Right lobe of liver (tissue), 6 donors: ENCODE results near the gene EXOC7. TPM values are rescaled to one million over a fixed set of nuclear protein-coding genes. Genes with fewer than 3 reads are reported as not detected.

ENCODE experiments used
- ATAC-seq, 4 donors: fragments of 200-7000 bp; cut with Tn5 transposase; one replicate each; pipeline ENCODE4 v1.9.1; 2020; ENCODE audit warnings: mild to moderate bottlenecking in 4 of 4, moderate library complexity in 4 of 4
- DNase-seq, 3 donors: peaks; one replicate each; pipeline ENCODE4 v3.0.0-alpha.2; 2020
- H3K27ac ChIP-seq, 3 donors: fragments of 200-600 bp; one replicate each; pipeline ENCODE4 v1.8.0; 2022
- H3K27me3 ChIP-seq, 2 donors: fragments of 200-600 bp; one replicate each; pipeline ENCODE4 v1.8.0; 2022
- H3K36me3 ChIP-seq, 4 donors: fragments of 200-600 bp; sonication (generic) in 1 of 4; one replicate each; pipeline versions ENCODE4 v1.5.1 to v1.8.0; 2017 to 2022; ENCODE audit warnings: control low read depth in 1 of 4
- H3K4me1 ChIP-seq, 4 donors: fragments of 200-600 bp; sonication (generic) in 1 of 4; one replicate each; pipeline versions ENCODE4 v1.5.1 to v1.8.0; 2017 to 2022; ENCODE audit warnings: control low read depth in 1 of 4
- H3K4me3 ChIP-seq, 3 donors: fragments of 200-600 bp; one replicate each; pipeline ENCODE4 v1.8.0; 2022
- H3K9me3 ChIP-seq, 4 donors: fragments of 200-600 bp; sonication (generic) in 1 of 4; one replicate each; pipeline versions ENCODE4 v1.5.1 to v1.8.0; 2017 to 2022; ENCODE audit warnings: control low read depth in 1 of 4
- POLR2A ChIP-seq: fragments of 450-650 bp; IDR thresholded peaks from one replicate; pipeline ENCODE4 v1.6.1; 2017; ENCODE audit warnings: antibody characterized with exemption, mild to moderate bottlenecking
- WGBS: methylation state at CpG from one replicate; pipeline ENCODE4 v1.1.6; 2018; ENCODE audit warnings: low coverage, low lambda C conversion rate; ENCODE audit not compliant: insufficient coverage; ENCODE audit errors: missing lambda C conversion rate; 5-methylcytosine and 5-hydroxymethylcytosine counted together
- intact Hi-C, 2 donors: fragments of 100-400 bp; cut with DNase I; formaldehyde crosslinking; loops; one replicate each; pipeline versions ENCODE4 v1.11.2 to v1.14.1; 2022
- total RNA-seq, 6 experiments: library from RNA; depleted of rRNA in 2 of 6; stranded (reverse); fragments of >200 nt in 2 of 6; fragmentation: NEBNext Ultra II Directional in 3 of 6; extraction: Animal tissue kit (Norgen Biotek cat#: 25700) in 3 of 6; gene quantifications; one replicate each; pipeline versions ENCODE4 v1.1.0 to v1.2.4, GENCODE V29; 2016 to 2023
- TF ChIP-seq, protein P1 (sequence below), 4 donors: fragments of 200-600 bp in 3 of 4; fragments of 450-650 bp in 1 of 4; IDR thresholded peaks; one replicate each; pipeline versions ENCODE4 v1.5.1 to v1.8.0; 2016 to 2022; ENCODE audit warnings: antibody characterized with exemption in 4 of 4, mild to moderate bottlenecking in 2 of 4
- donor health status: DM: no; HTN: yes; CAD: no.
- donor health status: DM: no; HTN: no; CAD: no.
- donor health status: DM: no; HTN: no; CAD: no.
- donor health status: DM: no; HTN: yes; CAD: no.
- donor health status: DM: no; HTN: yes; CAD: no.

Gene EXOC7
- total RNA-seq, 6 experiments from 2014 or later, result 38.5 to 57.9 (median 50.6) TPM

- Histone ChIP-seq H3K9me3 (no peaks in the 10 kb centered on the region), H3K4me3 (no peak overlapping the region), H3K4me1 (no peaks in the 10 kb centered on the region), H3K36me3 (peaks cover 0 to 60% (median 23%) of the 10 kb centered on the region in 4 donors), H3K27me3 (no peaks in the 10 kb centered on the region), H3K27ac (no peak overlapping the region)
- intact Hi-C loops, result loop anchor here in 1 of 2 donors (5.0 kb wide), 1 partner anchor 52 kb away; the partner anchor contains the start of gene FOXJ1
- no peak for DNase-seq
- ATAC-seq, result no peak
- TF ChIP-seq, protein P1, sequence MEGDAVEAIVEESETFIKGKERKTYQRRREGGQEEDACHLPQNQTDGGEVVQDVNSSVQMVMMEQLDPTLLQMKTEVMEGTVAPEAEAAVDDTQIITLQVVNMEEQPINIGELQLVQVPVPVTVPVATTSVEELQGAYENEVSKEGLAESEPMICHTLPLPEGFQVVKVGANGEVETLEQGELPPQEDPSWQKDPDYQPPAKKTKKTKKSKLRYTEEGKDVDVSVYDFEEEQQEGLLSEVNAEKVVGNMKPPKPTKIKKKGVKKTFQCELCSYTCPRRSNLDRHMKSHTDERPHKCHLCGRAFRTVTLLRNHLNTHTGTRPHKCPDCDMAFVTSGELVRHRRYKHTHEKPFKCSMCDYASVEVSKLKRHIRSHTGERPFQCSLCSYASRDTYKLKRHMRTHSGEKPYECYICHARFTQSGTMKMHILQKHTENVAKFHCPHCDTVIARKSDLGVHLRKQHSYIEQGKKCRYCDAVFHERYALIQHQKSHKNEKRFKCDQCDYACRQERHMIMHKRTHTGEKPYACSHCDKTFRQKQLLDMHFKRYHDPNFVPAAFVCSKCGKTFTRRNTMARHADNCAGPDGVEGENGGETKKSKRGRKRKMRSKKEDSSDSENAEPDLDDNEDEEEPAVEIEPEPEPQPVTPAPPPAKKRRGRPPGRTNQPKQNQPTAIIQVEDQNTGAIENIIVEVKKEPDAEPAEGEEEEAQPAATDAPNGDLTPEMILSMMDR (IDR thresholded peaks at IDR 0.05), result no peak
- no peak for TF ChIP-seq POLR2A
- no CpG with 5 or more reads among the region's 17 CpGs for WGBS
Measured at GRCh38 chr17:76090517-76091129, 13.0 kb downstream of the EXOC7 start.

DNA sequence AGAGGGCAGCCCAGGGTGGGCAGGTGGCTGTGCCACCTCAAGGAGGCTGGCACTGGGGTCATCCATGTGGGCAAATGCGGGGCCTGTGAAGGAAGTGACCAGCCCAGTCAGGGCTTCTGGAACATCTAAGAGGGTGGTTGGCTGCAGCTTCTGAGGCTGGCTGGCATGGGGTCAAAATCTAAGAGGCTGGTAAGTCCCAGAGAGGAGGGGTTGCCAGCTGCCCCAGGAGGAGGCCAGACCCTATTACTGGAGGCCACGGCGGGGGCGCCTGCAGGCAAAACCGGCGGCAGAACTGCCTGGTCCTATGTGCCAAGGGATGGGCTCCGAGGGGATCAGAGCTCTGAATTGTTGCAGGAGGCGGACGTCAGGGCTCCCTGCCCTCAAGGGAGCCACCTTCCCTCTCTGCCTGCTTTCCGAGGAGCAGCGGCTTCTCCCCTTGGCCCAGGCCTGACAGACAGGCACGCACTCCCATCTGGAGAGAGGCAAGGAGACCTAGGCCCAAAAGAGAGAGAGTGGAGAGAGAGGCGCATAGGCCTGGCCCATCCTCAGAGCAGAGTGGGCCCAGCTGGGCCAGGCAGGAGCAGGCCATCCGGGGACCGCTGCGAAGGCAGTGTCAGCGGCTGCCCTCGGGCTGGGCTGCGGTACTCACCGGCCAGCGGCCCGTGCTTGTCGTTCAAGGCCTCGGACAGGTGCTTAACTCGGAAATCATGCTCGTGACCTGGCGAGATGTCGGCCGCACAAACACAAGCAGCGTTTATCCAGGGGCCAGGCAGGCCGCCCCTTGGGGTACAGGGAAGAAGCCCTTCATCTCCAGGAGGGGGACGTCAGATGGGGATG, 13.7 kb downstream of the EXOC7 start:
- 97% methylated on average over 7 of the region's 32 CpGs for WGBS
- TF ChIP-seq, protein P1 (IDR thresholded peaks at IDR 0.05), result no peak
- TF ChIP-seq POLR2A, result no peak

DNA sequence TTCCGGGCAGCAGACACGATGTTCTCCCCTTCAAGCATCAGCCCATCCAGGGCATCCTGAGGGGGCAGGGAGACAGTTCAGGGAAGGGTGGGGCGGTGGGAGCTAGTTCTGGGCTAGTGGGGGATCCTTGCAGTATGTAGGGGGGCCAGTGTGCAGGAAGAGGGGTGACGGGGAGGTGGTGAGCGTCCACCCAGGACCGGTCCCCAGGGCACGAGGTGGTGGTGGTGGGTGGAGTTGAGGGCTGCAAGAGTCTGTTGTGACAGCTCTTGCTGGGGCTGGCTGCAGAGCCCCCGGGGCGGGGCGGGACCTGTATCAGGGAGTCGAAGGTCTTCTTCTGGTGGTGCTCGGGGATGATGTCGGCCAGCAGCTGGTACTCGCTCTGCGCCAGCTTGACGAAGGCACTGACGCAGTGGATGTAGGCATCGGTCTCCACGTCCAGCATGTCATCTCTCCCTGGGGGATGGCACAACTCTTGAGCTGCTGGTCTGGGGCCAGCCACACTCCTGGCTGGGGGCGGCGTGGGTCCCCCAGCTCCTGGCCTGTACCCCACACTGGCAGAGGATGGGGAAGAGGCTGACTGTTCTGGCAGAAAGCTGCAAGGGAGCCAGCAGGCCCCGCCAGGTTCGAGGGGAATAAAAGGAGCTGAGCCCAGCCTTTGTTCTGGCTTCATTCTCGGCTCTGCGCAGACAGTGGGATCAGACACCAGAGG, 14.6 kb downstream of the EXOC7 start:
- DNase-seq (no peak), ATAC-seq (no peak)
- no peak overlapping the region for H3K27ac ChIP-seq
- peaks cover 0 to 65% (median 24%) of the 10 kb centered on the region in 4 donors for H3K36me3 ChIP-seq
- no peaks in the 10 kb centered on the region for H3K27me3 ChIP-seq
- H3K9me3 ChIP-seq, result no peaks in the 10 kb centered on the region
- WGBS, result 87% methylated on average over 7 of the region's 25 CpGs
- TF ChIP-seq POLR2A, result no peak
- TF ChIP-seq, protein P1 (IDR thresholded peaks at IDR 0.05), result no peak
- intact Hi-C loops, result no loop called here
- H3K4me3 ChIP-seq, result no peak overlapping the region
- no peaks in the 10 kb centered on the region for H3K4me1 ChIP-seq

More for the DNA sequence above, 13.7 kb downstream of the EXOC7 start:
- ATAC-seq (no peak), DNase-seq (no peak)
- Histone ChIP-seq H3K36me3 (peaks cover 0 to 64% (median 25%) of the 10 kb centered on the region in 4 donors), H3K9me3 (no peaks in the 10 kb centered on the region), H3K27me3 (no peaks in the 10 kb centered on the region), H3K4me3 (no peak overlapping the region), H3K27ac (no peak overlapping the region), H3K4me1 (no peaks in the 10 kb centered on the region)
- intact Hi-C loops, result loop anchor here in 1 of 2 donors (5.0 kb wide), 1 partner anchor 52 kb away; the partner anchor contains the start of gene FOXJ1

- H3K36me3 ChIP-seq, result peaks cover 0 to 61% (median 24%) of the 10 kb centered on the region in 4 donors
- no peak overlapping the region for H3K4me3 ChIP-seq
- no peaks in the 10 kb centered on the region for H3K4me1 ChIP-seq
- DNase-seq, result no peak
- ATAC-seq, result no peak
- no peak overlapping the region for H3K27ac ChIP-seq
- intact Hi-C loops, result no loop called here
- H3K9me3 ChIP-seq, result no peaks in the 10 kb centered on the region
- H3K27me3 ChIP-seq, result no peaks in the 10 kb centered on the region
- TF ChIP-seq POLR2A, result no peak
- TF ChIP-seq, protein P1 (IDR thresholded peaks at IDR 0.05), result no peak
- 83% methylated on average over 13 of the region's 25 CpGs for WGBS
Measured at GRCh38 chr17:76088041-76088867, 15.3 kb downstream of the EXOC7 start.
